Adipocyte (in vitro differentiated cells): Measurements from ENCODE around the gene FMN2.

Experiments used
- DNase-seq: peaks from one replicate; pipeline ENCODE4 v3.0.0-alpha.2; 2015; ENCODE audit warnings: low read depth
- H3K27me3 ChIP-seq: replicated peaks from 2 replicates; pipeline ENCODE4 v1.7.0; 2013; ENCODE audit warnings: mild to moderate bottlenecking, low read length, moderate library complexity; ENCODE audit not compliant: control insufficient read depth, insufficient read depth
- H3K36me3 ChIP-seq: 2 replicates; pipeline ENCODE4 v1.7.0; 2013; ENCODE audit warnings: low read length, mild to moderate bottlenecking, moderate library complexity; ENCODE audit not compliant: control insufficient read depth, insufficient read depth, severe bottlenecking
- H3K4me1 ChIP-seq: 2 replicates; pipeline ENCODE4 v1.7.0; 2013; ENCODE audit warnings: mild to moderate bottlenecking, low read length, moderate library complexity; ENCODE audit not compliant: control insufficient read depth, insufficient read depth
- H3K4me3 ChIP-seq: 2 replicates; pipeline ENCODE4 v1.7.0; 2013; ENCODE audit warnings: mild to moderate bottlenecking, low read length, moderate library complexity
- H3K9ac ChIP-seq: 2 replicates; pipeline ENCODE4 v1.7.0; 2013; ENCODE audit warnings: mild to moderate bottlenecking, low read length, moderate library complexity
- H3K9me3 ChIP-seq: 2 replicates; pipeline ENCODE4 v1.7.0; 2013; ENCODE audit warnings: mild to moderate bottlenecking, low read length, moderate library complexity; ENCODE audit not compliant: control insufficient read depth

The FMN2 gene

DNA sequence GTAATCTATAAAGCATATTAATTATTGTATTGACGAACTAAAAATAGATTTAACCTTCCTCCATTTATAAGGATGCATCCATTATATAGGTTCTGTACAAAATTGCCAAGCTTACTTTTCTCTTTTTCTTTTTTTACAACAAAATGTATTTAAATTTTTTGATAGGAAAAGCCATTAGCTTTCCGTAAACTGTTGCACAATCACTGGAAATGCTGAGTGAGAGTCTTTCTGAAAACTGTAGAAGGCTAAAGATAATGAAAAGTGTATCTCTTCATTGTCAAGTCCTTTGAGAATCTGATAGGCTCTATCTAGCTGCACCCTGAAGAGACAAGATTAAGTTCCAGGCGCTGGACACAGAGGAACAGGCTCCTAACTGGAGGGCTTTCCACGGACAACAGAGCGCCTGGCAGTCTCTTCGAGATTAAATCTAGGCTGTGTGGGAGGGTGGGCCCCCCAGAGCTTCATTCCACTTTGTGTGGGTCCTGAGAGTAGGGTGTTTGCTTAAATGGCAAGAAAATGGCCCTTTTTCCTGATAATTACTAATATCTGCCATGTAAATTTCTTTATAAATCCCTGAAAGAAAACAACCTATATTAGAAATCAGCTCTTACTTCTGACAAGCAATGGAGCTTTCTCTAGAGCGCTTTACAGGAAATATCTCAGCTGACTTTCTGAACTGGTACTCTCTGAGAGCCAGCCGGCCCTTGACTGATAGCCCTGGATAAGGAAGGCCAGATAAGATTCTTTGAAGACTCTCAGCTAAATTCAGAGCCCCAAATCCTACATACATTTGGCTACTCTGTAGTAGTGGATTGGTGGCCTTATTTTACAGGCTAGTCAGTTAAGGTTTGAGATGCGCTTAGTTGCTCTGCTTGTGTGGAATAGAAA lies 108.3 kb downstream of the FMN2 start:
- Histone ChIP-seq H3K9ac (no peak overlapping the region), H3K4me1 (no peaks in the 10 kb centered on the region), H3K27me3 (no peaks in the 10 kb centered on the region), H3K9me3 (peaks cover 13% of the 10 kb centered on the region), H3K4me3 (no peak overlapping the region), H3K36me3 (no peaks in the 10 kb centered on the region)
- no peak for DNase-seq

DNA sequence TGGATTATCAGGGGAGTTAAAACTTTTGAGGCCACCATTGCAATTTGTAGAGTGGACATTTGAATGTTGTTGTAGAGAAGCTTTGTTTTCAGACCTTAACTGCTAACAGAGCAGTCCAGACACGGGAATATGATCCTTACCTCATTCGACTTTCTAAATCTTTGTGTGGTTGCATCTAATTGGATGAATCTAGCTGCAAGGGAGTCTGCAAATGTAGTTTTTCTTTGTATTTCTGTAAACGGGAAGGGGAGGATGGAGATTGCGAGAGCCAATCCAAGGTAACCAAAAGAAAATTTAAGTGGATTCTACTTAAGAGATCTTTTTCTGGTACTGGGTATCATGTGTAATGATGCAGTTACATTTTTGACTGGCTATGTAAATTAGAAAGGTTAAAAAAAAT lies 110.2 kb downstream of the FMN2 start:
- H3K27me3 ChIP-seq: no peaks in the 10 kb centered on the region
- H3K9ac ChIP-seq: no peak overlapping the region
- peaks cover 13% of the 10 kb centered on the region for H3K9me3 ChIP-seq
- H3K4me1 ChIP-seq: no peaks in the 10 kb centered on the region
- no peak for DNase-seq
- no peaks in the 10 kb centered on the region for H3K36me3 ChIP-seq
- H3K4me3 ChIP-seq: peak overlapping the region; percentile 29

DNA sequence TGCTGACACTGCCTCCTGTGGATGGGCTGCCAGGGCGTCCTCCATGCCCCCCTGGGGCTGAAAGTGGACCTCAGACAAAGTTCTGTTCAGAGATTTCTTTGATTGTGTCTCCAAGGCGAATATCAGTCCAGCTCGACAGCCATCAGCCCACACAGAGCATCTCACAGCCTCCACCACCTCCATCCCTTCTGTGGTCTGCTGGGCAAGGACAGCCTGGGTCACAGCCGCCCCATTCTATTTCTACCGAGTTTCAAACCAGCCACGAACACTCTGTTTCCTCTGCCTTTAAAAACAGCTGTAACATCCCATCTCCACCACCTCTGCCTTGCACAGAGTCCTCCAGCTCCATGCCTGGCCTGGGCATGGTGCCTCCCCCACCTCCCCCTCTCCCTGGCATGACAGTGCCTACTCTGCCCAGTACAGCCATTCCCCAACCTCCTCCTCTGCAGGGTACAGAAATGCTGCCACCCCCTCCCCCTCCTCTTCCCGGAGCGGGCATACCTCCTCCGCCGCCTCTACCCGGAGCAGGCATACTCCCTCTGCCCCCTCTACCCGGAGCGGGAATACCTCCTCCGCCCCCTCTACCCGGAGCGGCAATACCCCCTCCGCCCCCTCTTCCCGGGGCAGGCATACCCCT lies 115.5 kb downstream of the FMN2 start:
- no peak overlapping the region for H3K4me3 ChIP-seq
- no peak overlapping the region for H3K9ac ChIP-seq
- DNase-seq: no peak
- H3K9me3 ChIP-seq: peaks cover 6% of the 10 kb centered on the region
- H3K27me3 ChIP-seq: no peaks in the 10 kb centered on the region
- H3K36me3 ChIP-seq: no peaks in the 10 kb centered on the region
- H3K4me1 ChIP-seq: peaks cover 3% of the 10 kb centered on the region

DNA sequence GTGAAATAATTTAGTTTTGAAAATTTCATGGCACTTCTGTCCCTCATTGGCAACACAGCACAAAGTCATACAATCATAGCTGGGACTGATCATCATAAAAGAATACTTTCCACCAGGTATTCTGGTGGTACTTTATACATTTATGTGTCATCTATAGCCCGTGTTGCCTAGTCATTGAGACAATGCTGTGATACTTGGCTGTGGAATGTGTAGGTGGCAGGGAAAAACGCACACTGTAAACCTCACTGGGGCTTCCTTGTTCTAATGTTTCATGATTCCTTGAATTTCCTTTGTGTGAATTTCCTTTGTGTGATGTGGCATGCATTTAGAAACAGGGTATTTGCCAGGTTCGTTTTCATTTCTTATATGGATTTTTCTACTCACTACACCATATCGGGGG lies 118.3 kb downstream of the FMN2 start:
- no peaks in the 10 kb centered on the region for H3K36me3 ChIP-seq
- no peak for DNase-seq
- peaks cover 3% of the 10 kb centered on the region for H3K4me1 ChIP-seq
- H3K9ac ChIP-seq: no peak overlapping the region
- no peaks in the 10 kb centered on the region for H3K27me3 ChIP-seq
- no peak overlapping the region for H3K4me3 ChIP-seq
- no peaks in the 10 kb centered on the region for H3K9me3 ChIP-seq

DNA sequence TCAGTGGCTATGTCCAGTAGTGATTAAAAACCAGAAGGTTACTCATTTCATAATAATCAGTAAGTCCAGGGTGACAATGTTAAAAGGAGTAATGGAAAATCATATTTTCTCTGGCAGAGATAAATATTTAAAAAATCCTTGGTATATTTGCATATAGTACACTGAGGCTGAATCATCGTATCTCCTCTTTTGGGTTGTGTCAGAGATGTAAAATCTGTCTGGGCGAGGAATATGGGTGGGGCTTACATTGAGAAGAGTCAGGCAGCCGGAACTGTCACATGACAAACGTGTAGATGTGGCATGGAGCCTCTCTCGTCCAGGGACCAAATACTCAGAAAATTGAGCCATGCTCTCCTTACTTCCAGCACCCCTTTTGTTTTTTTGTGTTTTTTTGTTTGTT lies 120.9 kb downstream of the FMN2 start:
- no peak for DNase-seq
- Histone ChIP-seq H3K9ac (no peak overlapping the region), H3K36me3 (no peaks in the 10 kb centered on the region), H3K4me3 (no peak overlapping the region), H3K27me3 (no peaks in the 10 kb centered on the region), H3K9me3 (no peaks in the 10 kb centered on the region), H3K4me1 (peaks cover 3% of the 10 kb centered on the region)

DNA sequence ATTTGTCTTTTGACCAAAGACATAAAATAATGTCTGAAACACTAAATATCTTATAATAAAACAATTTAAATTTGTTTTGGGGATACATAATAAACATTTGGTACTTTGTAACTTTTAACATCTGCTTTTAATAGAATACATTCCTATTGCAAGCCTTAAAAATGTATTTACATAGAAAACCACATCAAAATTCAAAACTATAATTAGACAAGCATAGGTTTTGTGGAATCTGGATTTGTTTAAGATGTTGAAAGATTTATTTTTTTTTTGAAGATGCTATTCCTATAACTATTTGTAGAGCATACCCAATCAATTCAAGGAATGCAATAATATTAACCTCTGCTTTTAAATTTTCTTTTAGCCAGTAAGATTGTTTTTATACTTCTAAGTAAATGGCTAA lies 125.7 kb downstream of the FMN2 start:
- Histone ChIP-seq H3K4me3 (no peak overlapping the region), H3K4me1 (no peaks in the 10 kb centered on the region), H3K36me3 (peaks cover 4% of the 10 kb centered on the region), H3K9ac (no peak overlapping the region), H3K9me3 (no peaks in the 10 kb centered on the region), H3K27me3 (no peaks in the 10 kb centered on the region)
- peak; percentile 77 for DNase-seq

DNA sequence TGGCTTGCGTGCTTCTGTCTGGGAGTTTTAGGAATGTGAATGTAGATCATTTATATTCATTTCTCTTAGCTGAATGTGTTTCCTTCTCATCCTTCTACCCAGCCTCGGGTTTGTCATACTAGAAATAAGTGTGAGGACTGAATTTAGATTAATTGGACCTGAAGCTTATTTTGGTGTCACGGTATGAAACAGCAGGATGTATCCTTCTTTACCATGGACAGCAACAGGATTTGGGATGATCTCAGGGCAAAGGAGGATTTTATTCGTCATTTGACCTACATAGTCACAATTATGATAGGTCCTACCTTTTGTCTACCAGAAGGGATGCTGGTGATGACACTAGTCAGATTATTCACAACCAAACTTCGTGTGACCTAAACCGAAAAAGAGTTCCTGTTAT lies 127.4 kb downstream of the FMN2 start:
- Histone ChIP-seq H3K9ac (no peak overlapping the region), H3K4me1 (no peaks in the 10 kb centered on the region), H3K36me3 (peaks cover 4% of the 10 kb centered on the region), H3K27me3 (no peaks in the 10 kb centered on the region), H3K9me3 (peaks cover 6% of the 10 kb centered on the region), H3K4me3 (no peak overlapping the region)
- DNase-seq: no peak

DNA sequence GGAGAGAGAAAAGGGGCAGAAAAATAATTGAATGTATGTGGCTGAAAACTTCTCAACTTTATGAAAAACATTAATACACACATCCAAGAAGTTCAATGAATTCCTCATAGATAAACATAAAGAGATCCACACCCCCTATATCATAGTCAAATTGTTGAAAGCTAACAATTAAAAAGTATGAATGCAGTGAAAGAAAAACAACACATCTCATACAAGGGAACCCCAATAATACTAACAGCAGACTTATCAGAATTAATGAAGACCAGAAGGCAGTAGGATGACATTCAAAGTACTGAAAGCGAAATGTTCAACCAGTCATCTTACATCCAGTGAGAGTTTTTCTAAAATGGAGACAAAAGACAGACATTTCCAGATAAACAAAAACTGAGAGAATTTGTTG lies 134.4 kb downstream of the FMN2 start:
- no peaks in the 10 kb centered on the region for H3K36me3 ChIP-seq
- H3K4me3 ChIP-seq: peak overlapping the region; percentile 2
- no peak overlapping the region for H3K9ac ChIP-seq
- H3K9me3 ChIP-seq: peaks cover 31% of the 10 kb centered on the region
- H3K27me3 ChIP-seq: no peaks in the 10 kb centered on the region
- no peak for DNase-seq
- no peaks in the 10 kb centered on the region for H3K4me1 ChIP-seq

DNA sequence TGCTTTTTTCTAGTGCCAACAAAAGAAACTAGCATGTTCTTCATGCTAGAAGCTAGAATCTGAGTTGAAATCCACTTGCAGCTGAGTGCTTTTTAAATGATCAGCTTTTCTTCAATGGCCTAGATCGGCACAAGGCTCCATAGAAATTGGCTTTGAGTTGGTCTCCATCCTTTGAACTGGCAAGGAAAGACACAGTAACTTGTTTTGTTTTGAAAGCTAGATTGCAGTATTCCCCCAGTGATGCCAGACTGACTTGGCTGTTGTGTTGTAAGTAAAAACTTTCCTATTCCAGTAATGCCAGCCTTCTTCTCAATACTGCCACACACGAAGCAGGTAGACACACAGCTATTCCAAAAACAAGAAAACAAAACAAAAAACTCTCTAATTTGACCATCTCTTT lies 139.1 kb downstream of the FMN2 start:
- DNase-seq: no peak
- Histone ChIP-seq H3K27me3 (no peaks in the 10 kb centered on the region), H3K9ac (no peak overlapping the region), H3K4me1 (peaks cover 29% of the 10 kb centered on the region), H3K4me3 (no peak overlapping the region), H3K36me3 (no peaks in the 10 kb centered on the region), H3K9me3 (peaks cover 16% of the 10 kb centered on the region)

DNA sequence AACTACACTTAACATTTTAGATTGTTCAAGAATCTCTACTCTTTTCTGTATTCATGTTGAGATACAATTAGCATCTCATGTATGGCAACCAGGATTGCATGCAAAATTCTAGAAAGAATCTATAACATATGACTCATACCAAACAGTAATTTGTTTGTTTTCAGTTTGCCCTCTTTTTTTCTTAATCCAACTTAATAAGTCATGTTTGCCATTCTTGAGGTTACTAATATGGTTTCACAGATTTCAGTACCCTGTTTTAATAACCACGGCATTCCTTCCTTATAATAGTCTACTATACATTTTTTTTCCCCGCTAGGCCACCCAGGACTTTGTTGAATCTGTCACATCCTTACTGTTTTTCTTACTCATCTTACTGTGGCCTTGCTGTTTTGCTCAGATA lies 140.8 kb downstream of the FMN2 start:
- DNase-seq: peak; percentile 69
- no peaks in the 10 kb centered on the region for H3K27me3 ChIP-seq
- H3K36me3 ChIP-seq: no peaks in the 10 kb centered on the region
- no peak overlapping the region for H3K9ac ChIP-seq
- no peaks in the 10 kb centered on the region for H3K9me3 ChIP-seq
- peaks cover 41% of the 10 kb centered on the region for H3K4me1 ChIP-seq
- no peak overlapping the region for H3K4me3 ChIP-seq

DNA sequence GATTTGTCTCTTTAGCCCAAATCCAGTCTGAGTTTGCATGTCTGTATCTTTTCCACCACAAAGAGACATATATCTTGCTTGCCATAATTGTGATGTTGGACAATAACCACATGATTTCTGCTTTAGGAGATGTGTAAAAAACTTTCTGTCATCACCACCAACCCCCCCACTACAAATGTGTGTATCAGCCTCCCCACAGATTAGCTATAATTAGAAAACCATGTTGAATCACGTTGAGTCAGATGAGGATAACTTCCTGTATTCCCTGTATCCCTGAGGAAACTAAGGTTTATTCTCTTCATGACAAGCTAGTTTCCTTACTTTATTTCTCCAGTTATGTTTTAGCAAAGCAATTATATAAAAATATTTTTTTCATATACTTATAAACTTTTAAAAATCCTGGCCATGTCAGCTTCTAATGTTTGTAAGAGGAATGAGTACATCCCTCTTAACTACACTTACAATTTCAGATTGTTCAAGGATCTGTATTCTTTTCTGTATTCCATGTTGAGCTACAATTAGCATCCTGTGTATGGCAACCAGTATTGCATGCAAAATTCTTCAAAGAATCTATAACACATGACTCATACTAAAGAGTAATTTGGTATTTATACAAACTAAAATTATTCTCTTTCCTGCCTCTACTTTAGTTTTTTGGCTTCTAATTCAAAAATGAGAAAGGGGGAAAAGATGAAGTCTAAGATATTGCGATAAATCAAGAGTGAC lies 143.0 kb downstream of the FMN2 start:
- peak; percentile 56 for DNase-seq
- H3K9me3 ChIP-seq: no peaks in the 10 kb centered on the region
- H3K9ac ChIP-seq: peak overlapping the region; percentile 62
- no peaks in the 10 kb centered on the region for H3K36me3 ChIP-seq
- H3K4me1 ChIP-seq: peaks cover 44% of the 10 kb centered on the region
- no peak overlapping the region for H3K4me3 ChIP-seq
- H3K27me3 ChIP-seq: no peaks in the 10 kb centered on the region
